HG02610 (cell line): ENCODE results near the gene MAN2B2.
"Not testable (repeated sequence)": the region's sequence is repeated elsewhere in the genome, so short reads cannot be mapped to it uniquely, and the experiment has no call there.

Experiments
- ATAC-seq: cut with Tn5 transposase; IDR thresholded peaks from one replicate; pipeline ENCODE4 v1.9.1; 2021; ENCODE audit warnings: mild to moderate bottlenecking, moderate library complexity; ENCODE audit not compliant: unreplicated experiment

MAN2B2 gene

GRCh38 chr4:6613676-6614651 is 39.0 kb downstream of the MAN2B2 start:
- no peak for ATAC-seq

DNA sequence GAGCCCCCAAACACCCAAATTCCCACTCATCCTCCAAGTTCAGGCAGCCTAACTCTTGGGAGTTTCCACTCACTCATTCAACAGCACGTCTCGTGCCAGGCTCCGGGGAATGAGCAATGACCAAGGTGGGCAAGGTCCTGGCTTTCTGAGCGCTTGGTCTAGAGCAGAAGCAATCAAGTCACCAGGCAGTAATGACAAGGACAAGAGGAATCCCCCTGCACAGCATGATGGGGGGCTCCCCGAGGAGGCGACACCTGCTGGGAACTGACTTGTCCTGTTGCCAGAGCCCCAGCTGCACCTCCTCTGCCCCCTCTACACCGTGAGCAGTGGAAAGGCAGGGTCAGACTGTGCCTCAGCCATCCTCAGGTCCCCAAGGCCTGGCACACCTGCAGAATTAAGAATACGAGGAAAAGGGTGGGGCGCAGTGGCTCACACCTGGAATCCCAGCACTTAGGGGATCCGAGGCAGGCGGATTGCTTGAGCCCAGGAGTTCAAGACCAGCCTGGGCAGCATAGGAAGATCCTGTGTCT is 39.8 kb downstream of the MAN2B2 start:
- ATAC-seq, result no peak

GRCh38 chr4:6616087-6616995 is 41.4 kb downstream of the MAN2B2 start:
- no peak for ATAC-seq

- ATAC-seq, result no peak
Measured at GRCh38 chr4:6617246-6617645, 42.3 kb downstream of the MAN2B2 start.

- no peak for ATAC-seq
Measured at GRCh38 chr4:6618386-6619115, 43.6 kb downstream of the MAN2B2 start.

- ATAC-seq, result no peak
Measured at GRCh38 chr4:6619116-6619465, 44.1 kb downstream of the MAN2B2 start.

- ATAC-seq, result no peak
Measured at GRCh38 chr4:6619466-6620255, 44.7 kb downstream of the MAN2B2 start.

DNA sequence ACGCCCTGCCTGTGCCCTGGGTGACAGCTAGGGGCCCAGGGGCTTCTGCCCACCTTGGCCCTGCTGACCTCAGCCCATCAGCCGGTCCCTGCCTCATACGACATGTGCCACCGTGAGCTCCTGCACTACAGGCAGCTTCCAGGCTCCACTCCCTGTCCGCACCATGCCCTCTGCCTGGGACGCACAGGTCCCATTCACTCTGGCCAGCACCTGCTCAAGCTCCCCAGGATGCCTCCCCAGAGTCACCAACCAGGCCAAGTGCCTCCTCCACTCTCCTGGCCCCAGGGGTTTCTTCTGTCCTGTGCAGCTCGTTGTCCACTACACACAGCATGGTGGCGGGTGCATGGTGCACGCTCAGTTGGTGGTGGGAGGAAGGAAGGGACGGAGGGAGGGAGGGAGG is 45.3 kb downstream of the MAN2B2 start:
- ATAC-seq, result no peak

GRCh38 chr4:6620891-6621555 is 46.0 kb downstream of the MAN2B2 start:
- ATAC-seq, result no peak

- no peak for ATAC-seq
Measured at GRCh38 chr4:6621556-6621927, 46.6 kb downstream of the MAN2B2 start.

GRCh38 chr4:6622744-6623143 is 47.8 kb downstream of the MAN2B2 start:
- no peak for ATAC-seq

- ATAC-seq, result no peak
Measured at GRCh38 chr4:6625256-6625655, 50.3 kb downstream of the MAN2B2 start.

GRCh38 chr4:6626066-6626465 is 51.1 kb downstream of the MAN2B2 start:
- no peak for ATAC-seq

GRCh38 chr4:6627832-6628231 is 52.8 kb downstream of the MAN2B2 start:
- no peak for ATAC-seq

- not testable (repeated sequence) for ATAC-seq
Measured at GRCh38 chr4:6628484-6628883, 53.5 kb downstream of the MAN2B2 start.

GRCh38 chr4:6632125-6632524 is 57.1 kb downstream of the MAN2B2 start:
- ATAC-seq, result no peak

- no peak for ATAC-seq
Measured at GRCh38 chr4:6633091-6633906, 58.3 kb downstream of the MAN2B2 start.

DNA sequence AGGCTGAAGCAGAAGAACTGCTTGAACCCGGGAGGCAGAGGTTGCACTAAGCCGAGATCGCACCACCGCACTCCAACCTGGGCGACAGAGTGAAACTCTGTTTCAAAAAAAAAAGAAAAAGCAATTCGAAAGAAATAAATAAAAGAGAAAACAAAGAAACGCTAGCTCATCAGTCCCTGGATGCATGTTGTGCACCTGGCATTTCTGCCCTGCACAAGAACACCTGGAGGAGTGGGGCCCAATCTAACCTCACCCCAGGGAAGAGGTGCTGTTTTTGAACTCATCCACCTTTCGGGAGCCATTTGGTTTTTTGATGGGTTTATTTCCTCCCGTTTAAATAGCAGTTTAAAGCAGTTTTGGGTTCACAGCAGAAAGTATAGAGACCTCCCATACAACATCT is 59.8 kb downstream of the MAN2B2 start:
- ATAC-seq, result no peak
